Testis (tissue), 3 donors: Measurements from ENCODE around the gene PEX10. TPM values are rescaled to one million over a fixed set of nuclear protein-coding genes. Genes with fewer than 3 reads are reported as not detected.

Experiments
- DNase-seq: peaks from one replicate; pipeline ENCODE4 v3.0.0-alpha.2; 2019
- H3K27ac ChIP-seq, 2 donors: fragments of 200-600 bp; sonication (generic); one replicate each; pipeline ENCODE4 v1.5.1; 2019
- H3K27me3 ChIP-seq: fragments of 200-600 bp; sonication (generic); one replicate; pipeline ENCODE4 v1.5.1; 2019
- H3K36me3 ChIP-seq: fragments of 200-600 bp; sonication (generic); one replicate; pipeline ENCODE4 v1.5.1; 2017; ENCODE audit warnings: low read depth; ENCODE audit errors: missing control alignments
- H3K4me1 ChIP-seq: fragments of 200-600 bp; sonication (generic); one replicate; pipeline ENCODE4 v1.5.1; 2019
- H3K4me3 ChIP-seq, 2 donors: fragments of 200-600 bp; sonication (generic); one replicate each; pipeline ENCODE4 v1.5.1; 2017 to 2019
- H3K9me3 ChIP-seq: fragments of 200-600 bp; sonication (generic); one replicate; pipeline ENCODE4 v1.5.1; 2017
- POLR2A ChIP-seq: fragments of 450-650 bp; IDR thresholded peaks from one replicate; pipeline ENCODE4 v1.6.1; 2017; ENCODE audit warnings: antibody characterized with exemption, mild to moderate bottlenecking, moderate library complexity
- WGBS, 2 donors: methylation state at CpG; one replicate each; pipeline ENCODE4 v1.1.5; 2018; 5-methylcytosine and 5-hydroxymethylcytosine counted together
- intact Hi-C: fragments of 100-400 bp; cut with DNase I; formaldehyde crosslinking; loops from one replicate; pipeline ENCODE4 v1.15.1; 2023; ENCODE audit warnings: low total_unique reads
- polyA plus RNA-seq: library from polyadenylated mRNA; stranded (reverse); fragments of 350-450 nt; fragmentation: Illumina TruSeq; extraction: RNeasy Lipid Tissue Mini Kit (QIAGEN cat#74804); gene quantifications from one replicate; pipeline ENCODE4 v1.2.3, GENCODE V29; 2014; ENCODE audit warnings: low read depth, low replicate concordance; ENCODE audit not compliant: insufficient read depth
- total RNA-seq, 2 donors: library from RNA; depleted of rRNA; stranded (reverse); fragments of >200 nt; gene quantifications; one replicate each; pipeline ENCODE4 v1.2.3, GENCODE V29; 2016
- TF ChIP-seq, protein P1 (sequence below), 3 experiments: fragments of 450-650 bp in 2 of 3; fragments of 200-600 bp in 1 of 3; sonication (generic) in 1 of 3; IDR thresholded peaks; one replicate each; pipeline ENCODE4 v1.5.1; 2016 to 2019; ENCODE audit warnings: antibody characterized with exemption in 3 of 3, mild to moderate bottlenecking in 2 of 3, moderate library complexity in 1 of 3

The PEX10 gene
- total and polyA plus RNA-seq, 3 donors from 2014 or later, result 49.5 to 52.8 (median 50.4) TPM

GRCh38 chr1:2447276-2448097, 35.1 kb upstream of the PEX10 start:
- no peak overlapping the region for H3K4me3 ChIP-seq
- no peak for DNase-seq
- H3K4me1 ChIP-seq, result peaks cover 11% of the 10 kb centered on the region
- H3K36me3 ChIP-seq, result no peaks in the 10 kb centered on the region
- WGBS, 2 donors, result 77 to 85% methylated on average over 14 to 23 of the region's 23 CpGs
- TF ChIP-seq, protein P1, sequence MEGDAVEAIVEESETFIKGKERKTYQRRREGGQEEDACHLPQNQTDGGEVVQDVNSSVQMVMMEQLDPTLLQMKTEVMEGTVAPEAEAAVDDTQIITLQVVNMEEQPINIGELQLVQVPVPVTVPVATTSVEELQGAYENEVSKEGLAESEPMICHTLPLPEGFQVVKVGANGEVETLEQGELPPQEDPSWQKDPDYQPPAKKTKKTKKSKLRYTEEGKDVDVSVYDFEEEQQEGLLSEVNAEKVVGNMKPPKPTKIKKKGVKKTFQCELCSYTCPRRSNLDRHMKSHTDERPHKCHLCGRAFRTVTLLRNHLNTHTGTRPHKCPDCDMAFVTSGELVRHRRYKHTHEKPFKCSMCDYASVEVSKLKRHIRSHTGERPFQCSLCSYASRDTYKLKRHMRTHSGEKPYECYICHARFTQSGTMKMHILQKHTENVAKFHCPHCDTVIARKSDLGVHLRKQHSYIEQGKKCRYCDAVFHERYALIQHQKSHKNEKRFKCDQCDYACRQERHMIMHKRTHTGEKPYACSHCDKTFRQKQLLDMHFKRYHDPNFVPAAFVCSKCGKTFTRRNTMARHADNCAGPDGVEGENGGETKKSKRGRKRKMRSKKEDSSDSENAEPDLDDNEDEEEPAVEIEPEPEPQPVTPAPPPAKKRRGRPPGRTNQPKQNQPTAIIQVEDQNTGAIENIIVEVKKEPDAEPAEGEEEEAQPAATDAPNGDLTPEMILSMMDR (IDR thresholded peaks at IDR 0.05), result no peak
- TF ChIP-seq POLR2A, result no peak
- no peaks in the 10 kb centered on the region for H3K9me3 ChIP-seq
- intact Hi-C loops, result no loop called here
- no peaks in the 10 kb centered on the region for H3K27me3 ChIP-seq
- H3K27ac ChIP-seq, result no peak overlapping the region

DNA sequence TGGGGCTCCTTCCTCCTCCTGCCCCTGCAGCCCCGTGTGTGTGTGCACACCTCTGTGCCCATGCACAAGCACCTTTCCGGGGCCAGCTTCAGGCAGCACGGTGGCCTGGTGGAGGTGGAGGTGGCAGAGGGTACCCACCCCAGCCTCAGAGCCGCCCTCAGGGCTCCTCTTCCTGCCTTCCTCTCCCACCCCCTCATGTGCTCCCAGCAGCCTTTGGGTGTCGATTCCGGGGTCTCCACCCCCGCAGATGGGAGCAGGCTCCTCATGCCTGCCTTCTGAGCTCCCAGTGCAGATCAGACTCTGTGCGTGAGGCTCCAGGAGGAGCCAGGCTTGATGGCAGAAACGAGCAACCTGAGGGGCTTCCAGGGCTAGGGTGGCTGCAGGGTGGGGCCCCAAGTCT, 34.5 kb upstream of the PEX10 start:
- no peak for DNase-seq
- H3K9me3 ChIP-seq, result no peaks in the 10 kb centered on the region
- no peaks in the 10 kb centered on the region for H3K27me3 ChIP-seq
- TF ChIP-seq POLR2A, result no peak
- TF ChIP-seq, protein P1 (IDR thresholded peaks at IDR 0.05), result no peak
- intact Hi-C loops, result no loop called here
- no peaks in the 10 kb centered on the region for H3K36me3 ChIP-seq
- no peak overlapping the region for H3K4me3 ChIP-seq
- H3K4me1 ChIP-seq, result peaks cover 5% of the 10 kb centered on the region
- 67% methylated on average over 9 of the region's 9 CpGs; no CpG with 5 or more reads in 1 of the 2 donors for WGBS, 2 donors
- H3K27ac ChIP-seq, result no peak overlapping the region

DNA sequence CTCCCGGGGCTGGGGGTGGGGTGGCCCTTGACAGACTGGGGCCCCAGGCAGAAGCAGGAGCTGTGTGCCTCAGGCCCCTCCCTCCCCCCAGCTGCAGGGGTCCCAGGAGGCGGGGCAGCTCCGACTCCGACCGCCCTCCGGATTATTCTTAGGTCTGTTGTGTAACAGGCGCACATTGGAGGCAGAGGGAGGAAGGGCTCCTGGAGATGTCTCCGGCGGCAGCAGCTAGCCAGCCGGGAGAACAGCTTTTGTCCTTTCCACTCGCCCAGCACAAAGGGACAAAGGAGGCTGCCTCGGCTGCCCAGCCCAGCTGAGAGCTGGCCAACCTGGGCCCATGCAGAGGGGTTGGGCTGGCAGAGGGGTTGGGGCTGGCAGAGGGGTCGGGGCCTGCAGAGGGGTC, 34.0 kb upstream of the PEX10 start:
- Histone ChIP-seq H3K4me1 (peaks cover 5% of the 10 kb centered on the region), H3K36me3 (no peaks in the 10 kb centered on the region), H3K9me3 (no peaks in the 10 kb centered on the region), H3K27ac (no peak overlapping the region), H3K27me3 (no peaks in the 10 kb centered on the region), H3K4me3 (no peak overlapping the region)
- WGBS, 2 donors, result 44 to 47% methylated on average over 10 to 13 of the region's 13 CpGs
- DNase-seq, result no peak
- no peak for TF ChIP-seq POLR2A
- TF ChIP-seq, protein P1 (IDR thresholded peaks at IDR 0.05), result no peak
- intact Hi-C loops, result no loop called here

- no peak overlapping the region for H3K4me3 ChIP-seq
- H3K4me1 ChIP-seq, result peaks cover 5% of the 10 kb centered on the region
- 84 to 89% methylated on average over 13 to 15 of the region's 15 CpGs for WGBS, 2 donors
- no peak for DNase-seq
- H3K27me3 ChIP-seq, result no peaks in the 10 kb centered on the region
- no peak for TF ChIP-seq POLR2A
- TF ChIP-seq, protein P1 (IDR thresholded peaks at IDR 0.05), result no peak
- no peaks in the 10 kb centered on the region for H3K36me3 ChIP-seq
- no peaks in the 10 kb centered on the region for H3K9me3 ChIP-seq
- intact Hi-C loops, result no loop called here
- H3K27ac ChIP-seq, result no peak overlapping the region
Observed at GRCh38 chr1:2445823-2446215, 33.5 kb upstream of the PEX10 start.
